HepG2 (cell line): ENCODE data around the gene HMGB3. TPM values are rescaled to one million over a fixed set of nuclear protein-coding genes. Genes with fewer than 3 reads are reported as not detected.

Source experiments
- ATAC-seq: fragments of 200-7000 bp; cut with Tn5 transposase; 3 replicates; pipeline ENCODE4 v1.9.1; 2020; ENCODE audit warnings: mild to moderate bottlenecking, moderate library complexity
- BruUV-seq: library from RNA; stranded (reverse); fragments of 400-500 nt; replicated peaks from 2 replicates; lab custom pipeline; 2021; lab: Mats Ljungman, UMichigan
- CTCF ChIA-PET: fragments of 300-600 bp; formaldehyde crosslinking; extraction: SDS; loops from one replicate; lab custom pipeline; 2021; ENCODE audit warnings: low total read pairs, inconsistent platforms, low intra/inter-chr PET ratio; lab: Yijun Ruan, JAX
- POLR2A ChIA-PET: fragments of 350-600 bp; sonication (Branson Sonifier 250); formaldehyde crosslinking; loops from one replicate; lab custom pipeline; 2020; ENCODE audit warnings: antibody characterized with exemption, inconsistent platforms; lab: Yijun Ruan, JAX
- DNase-seq: peaks from one replicate; pipeline ENCODE4 v3.0.0-alpha.2; 2015; ENCODE audit warnings: low spot score
- FAIRE-seq: peaks from 3 replicates; lab custom pipeline; 2011; peaks lifted over from hg19 to GRCh38; lab: Jason Lieb, UNC
- H2AFZ ChIP-seq: one replicate; pipeline ENCODE4 v1.6.1; 2011; ENCODE audit warnings: low read length, inconsistent platforms
- H3K27ac ChIP-seq: fragments of 300-600 bp; 3 replicates; pipeline ENCODE4 v1.8.0; 2011; ENCODE audit warnings: mixed run types, mild to moderate bottlenecking, mixed read lengths, low read length, inconsistent platforms; ENCODE audit not compliant: insufficient read depth; ENCODE audit errors: extremely low read length
- H3K27me3 ChIP-seq, 2 experiments: fragments of 200-600 bp in 1 of 2; 2 replicates in 1 of 2; 3 replicates in 1 of 2; pipeline versions ENCODE4 v1.6.0 to v1.8.0; 2011; ENCODE audit warnings: low read length in 2 of 2, mild to moderate bottlenecking in 2 of 2, moderate library complexity in 2 of 2, inconsistent platforms in 1 of 2; ENCODE audit not compliant: insufficient read depth in 2 of 2, control insufficient read depth in 1 of 2
- H3K36me3 ChIP-seq, 2 experiments: fragments of 200-600 bp in 1 of 2; replicated peaks in 1 of 2; 2 replicates in 1 of 2; 3 replicates in 1 of 2; pipeline versions ENCODE4 v1.5.1 to v1.8.0; 2011; ENCODE audit warnings: low read length in 2 of 2, inconsistent platforms in 1 of 2; ENCODE audit not compliant: insufficient read depth in 2 of 2, control insufficient read depth in 1 of 2
- H3K4me1 ChIP-seq: 2 replicates; pipeline ENCODE4 v1.5.1; 2012; ENCODE audit warnings: low read length, inconsistent platforms; ENCODE audit not compliant: insufficient read depth
- H3K4me2 ChIP-seq: 2 replicates; pipeline ENCODE4 v1.6.0; 2011; ENCODE audit warnings: low read depth, low read length, inconsistent platforms
- H3K4me3 ChIP-seq, 3 experiments: fragments of 200-600 bp in 1 of 3; sonication (generic), shearing (Covaris generic) in 1 of 3; replicated peaks in 1 of 3; 2 replicates each; pipeline ENCODE4 v1.5.1; 2011 to 2016; ENCODE audit warnings: low read length in 3 of 3, inconsistent platforms in 2 of 3, low read depth in 2 of 3, mild to moderate bottlenecking in 2 of 3, control low read depth in 1 of 3, mixed read lengths in 1 of 3; ENCODE audit not compliant: insufficient read depth in 1 of 3
- H3K79me2 ChIP-seq: one replicate; pipeline ENCODE4 v1.6.1; 2011; ENCODE audit warnings: low read length, inconsistent platforms; ENCODE audit not compliant: insufficient read depth
- H3K9ac ChIP-seq: 2 replicates; pipeline ENCODE4 v1.6.0; 2011; ENCODE audit warnings: mild to moderate bottlenecking, low read depth, low read length, inconsistent platforms; ENCODE audit not compliant: insufficient read depth
- H3K9me3 ChIP-seq: 2 replicates; pipeline ENCODE4 v1.5.1; 2012; ENCODE audit warnings: mild to moderate bottlenecking, low read length
- H4K20me1 ChIP-seq: 2 replicates; pipeline ENCODE4 v1.6.0; 2011; ENCODE audit warnings: inconsistent platforms, mild to moderate bottlenecking, low read length, moderate library complexity; ENCODE audit not compliant: insufficient read depth
- MAFF ChIP-seq: IDR thresholded peaks from 2 replicates; pipeline ENCODE4 v1.6.1; 2011; ENCODE audit warnings: low read depth, low read length, improper control_type of control experiment
- MAFK ChIP-seq, 2 experiments: IDR thresholded peaks in 1 of 2; conservative IDR thresholded peaks in 1 of 2; 2 replicates each; pipeline ENCODE4 v1.6.1; 2011; ENCODE audit warnings: improper control_type of control experiment in 2 of 2, low read length in 2 of 2
- WGBS: methylation state at CpG from one replicate; pipeline ENCODE4 v1.1.6; 2017; ENCODE audit warnings: low lambda C conversion rate; 5-methylcytosine and 5-hydroxymethylcytosine counted together
- in situ Hi-C: cut with HindIII; loops from 2 replicates; pipeline ENCODE4 v1.10.0; 2017; ENCODE audit warnings: low pct_unique_long_range_greater_than_20kb; ENCODE audit not compliant: extremely low pct_ligation_motif_present
- intact Hi-C: fragments of 100-400 bp; cut with micrococcal nuclease; formaldehyde crosslinking; loops from one replicate; pipeline ENCODE4 v1.10.0; 2022; ENCODE audit not compliant: unreplicated experiment
- polyA plus RNA-seq, 8 experiments: library from polyadenylated mRNA; depleted of rRNA in 3 of 8; stranded (reverse) in 7 of 8; unstranded in 1 of 8; fragments of >200 nt; fragmentation: Illumina TruSeq in 4 of 8; extraction: Trizol in 4 of 8; gene quantifications; 2 replicates each; pipeline versions ENCODE4 v1.2.1 to v1.2.3, GENCODE V29; 2011 to 2016; ENCODE audit warnings: low read depth in 4 of 8, missing spikeins in 1 of 8, mixed read lengths in 1 of 8; ENCODE audit not compliant: insufficient read depth in 1 of 8
- total RNA-seq, 5 experiments: library from RNA; depleted of rRNA; stranded (reverse); fragments of >200 nt; fragmentation: Illumina TruSeq; extraction: Trizol; gene quantifications; 2 replicates each; pipeline ENCODE4 v1.2.3, GENCODE V29; 2016; ENCODE audit warnings: low read depth in 1 of 5
- TF ChIP-seq, protein P1 (sequence below): sonication (generic); formaldehyde crosslinking; IDR thresholded peaks from 2 replicates; pipeline ENCODE4 v1.4.0; 2020; ENCODE audit warnings: missing genetic modification reagents, borderline replicate concordance
- TF ChIP-seq, protein P2 (sequence below): sonication (generic); formaldehyde crosslinking; IDR thresholded peaks from 2 replicates; pipeline ENCODE4 v1.5.1; 2020; ENCODE audit warnings: mild to moderate bottlenecking, missing genetic modification reagents, moderate library complexity

The HMGB3 gene
- total and polyA plus RNA-seq, 2 of the 13 experiments (the other 11 are each of a cell fraction or from before 2014, with no cell fraction given), result 8.5 to 87.1 TPM

DNA sequence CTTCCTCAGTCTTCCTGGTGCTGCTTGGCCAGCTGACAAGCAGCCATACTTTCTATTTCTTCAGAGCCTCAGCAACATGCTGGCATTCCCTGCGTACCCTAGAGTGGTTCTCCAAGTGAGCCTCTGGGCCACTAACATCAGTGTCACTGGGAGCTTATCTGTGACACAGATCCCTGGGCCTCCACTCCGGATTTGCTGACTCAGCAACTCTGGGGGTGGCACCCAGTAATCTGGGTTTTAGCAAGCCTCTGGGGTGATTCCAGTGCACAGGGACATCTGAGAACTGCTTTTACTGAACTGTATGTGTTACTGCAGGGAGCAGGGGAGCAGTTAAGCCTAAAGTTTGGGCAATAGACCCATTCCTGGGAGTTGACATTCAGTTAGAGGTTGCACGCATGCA lies 28.2 kb upstream of the HMGB3 start:
- no peak for ATAC-seq
- no peak for FAIRE-seq
- no CpG with 5 or more reads among the region's 3 CpGs for WGBS
- no TSS peak for BruUV-seq
- CTCF ChIA-PET, result no interaction called here
- Histone ChIP-seq H3K9ac (no peak overlapping the region), H3K79me2 (no peaks in the 10 kb centered on the region), H3K4me3 (no peak overlapping the region), H2AFZ (no peak overlapping the region), H3K9me3 (no peaks in the 10 kb centered on the region), H3K27me3 (no peaks in the 10 kb centered on the region), H3K36me3 (no peaks in the 10 kb centered on the region), H3K27ac (no peak overlapping the region), H3K4me1 (no peaks in the 10 kb centered on the region), H3K4me2 (no peak overlapping the region), H4K20me1 (no peaks in the 10 kb centered on the region)
- TF ChIP-seq MAFF (peak; percentile 98), MAFK (conservative IDR thresholded peaks at IDR 0.05 in 1 of 2, IDR thresholded peaks at IDR 0.05 in 1 of 2; ENCODE audit: low read length in 2 of 2) (peak; percentile 94 to 98)
- TF ChIP-seq, protein P1, sequence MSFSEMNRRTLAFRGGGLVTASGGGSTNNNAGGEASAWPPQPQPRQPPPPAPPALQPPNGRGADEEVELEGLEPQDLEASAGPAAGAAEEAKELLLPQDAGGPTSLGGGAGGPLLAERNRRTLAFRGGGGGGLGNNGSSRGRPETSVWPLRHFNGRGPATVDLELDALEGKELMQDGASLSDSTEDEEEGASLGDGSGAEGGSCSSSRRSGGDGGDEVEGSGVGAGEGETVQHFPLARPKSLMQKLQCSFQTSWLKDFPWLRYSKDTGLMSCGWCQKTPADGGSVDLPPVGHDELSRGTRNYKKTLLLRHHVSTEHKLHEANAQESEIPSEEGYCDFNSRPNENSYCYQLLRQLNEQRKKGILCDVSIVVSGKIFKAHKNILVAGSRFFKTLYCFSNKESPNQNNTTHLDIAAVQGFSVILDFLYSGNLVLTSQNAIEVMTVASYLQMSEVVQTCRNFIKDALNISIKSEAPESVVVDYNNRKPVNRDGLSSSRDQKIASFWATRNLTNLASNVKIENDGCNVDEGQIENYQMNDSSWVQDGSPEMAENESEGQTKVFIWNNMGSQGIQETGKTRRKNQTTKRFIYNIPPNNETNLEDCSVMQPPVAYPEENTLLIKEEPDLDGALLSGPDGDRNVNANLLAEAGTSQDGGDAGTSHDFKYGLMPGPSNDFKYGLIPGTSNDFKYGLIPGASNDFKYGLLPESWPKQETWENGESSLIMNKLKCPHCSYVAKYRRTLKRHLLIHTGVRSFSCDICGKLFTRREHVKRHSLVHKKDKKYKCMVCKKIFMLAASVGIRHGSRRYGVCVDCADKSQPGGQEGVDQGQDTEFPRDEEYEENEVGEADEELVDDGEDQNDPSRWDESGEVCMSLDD (CRISPR knock-in tag), result no peak
- TF ChIP-seq, protein P2, sequence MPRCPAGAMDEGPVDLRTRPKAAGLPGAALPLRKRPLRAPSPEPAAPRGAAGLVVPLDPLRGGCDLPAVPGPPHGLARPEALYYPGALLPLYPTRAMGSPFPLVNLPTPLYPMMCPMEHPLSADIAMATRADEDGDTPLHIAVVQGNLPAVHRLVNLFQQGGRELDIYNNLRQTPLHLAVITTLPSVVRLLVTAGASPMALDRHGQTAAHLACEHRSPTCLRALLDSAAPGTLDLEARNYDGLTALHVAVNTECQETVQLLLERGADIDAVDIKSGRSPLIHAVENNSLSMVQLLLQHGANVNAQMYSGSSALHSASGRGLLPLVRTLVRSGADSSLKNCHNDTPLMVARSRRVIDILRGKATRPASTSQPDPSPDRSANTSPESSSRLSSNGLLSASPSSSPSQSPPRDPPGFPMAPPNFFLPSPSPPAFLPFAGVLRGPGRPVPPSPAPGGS (CRISPR knock-in tag), result no peak
- in situ Hi-C loops (no loop called here), intact Hi-C loops (no loop called here)
- POLR2A ChIA-PET, result no interaction called here
- no peak for DNase-seq
